ENCODE results near the gene POLR3F. TPM values are rescaled to one million over a fixed set of nuclear protein-coding genes. Genes with fewer than 3 reads are reported as not detected.

Gene POLR3F
- total and polyA plus RNA-seq, 12 donors, result 6.5 to 10.1 (median 7.7) TPM

GRCh38 chr20:18529041-18529440 is 61.9 kb downstream of the POLR3F start:
- ATAC-seq, result no peak
- Histone ChIP-seq H3K4me1 (no peaks in the 10 kb centered on the region), H3K27me3 (no peaks in the 10 kb centered on the region), H3K4me3 (no peak overlapping the region), H3K9me3 (no peaks in the 10 kb centered on the region), H3K27ac (no peak overlapping the region), H3K36me3 (peaks cover 3 to 100% (median 79%) of the 10 kb centered on the region in 9 donors)
- DNase-seq, result no peak
- TF ChIP-seq CTCF (IDR thresholded peaks at IDR 0.05), result no peak
- intact Hi-C loops (cut with DNase I), result no loop called here

DNA sequence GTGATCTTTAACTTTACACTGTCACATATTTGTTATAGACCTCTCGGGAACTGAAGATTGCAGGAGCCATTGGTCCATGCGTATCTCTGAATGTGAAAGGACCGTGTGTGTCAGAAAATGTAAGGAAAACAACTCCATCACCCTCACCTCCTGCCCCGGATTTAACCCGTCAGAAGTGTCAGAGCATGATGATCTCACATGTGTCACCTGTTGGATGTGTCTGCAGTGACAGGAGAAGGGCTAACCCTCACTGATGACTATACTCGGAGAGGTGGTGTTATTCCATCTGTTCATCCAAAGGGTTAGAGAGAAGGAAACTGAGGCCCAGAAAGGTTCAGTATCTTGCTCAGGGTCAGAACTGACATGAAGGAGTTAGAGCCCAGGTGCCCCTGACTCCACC is 65.4 kb downstream of the POLR3F start:
- Histone ChIP-seq H3K9me3 (no peaks in the 10 kb centered on the region), H3K36me3 (peaks cover 0 to 99% (median 67%) of the 10 kb centered on the region in 9 donors), H3K4me3 (no peak overlapping the region), H3K27me3 (no peaks in the 10 kb centered on the region), H3K4me1 (no peaks in the 10 kb centered on the region), H3K27ac (no peak overlapping the region)
- intact Hi-C loops (cut with DNase I), result no loop called here
- no peak for TF ChIP-seq CTCF (IDR thresholded peaks at IDR 0.05)
- 81 to 90% methylated on average over 6 of the region's 6 CpGs for WGBS, 2 donors
- no peak for DNase-seq
- ATAC-seq, result no peak

DNA sequence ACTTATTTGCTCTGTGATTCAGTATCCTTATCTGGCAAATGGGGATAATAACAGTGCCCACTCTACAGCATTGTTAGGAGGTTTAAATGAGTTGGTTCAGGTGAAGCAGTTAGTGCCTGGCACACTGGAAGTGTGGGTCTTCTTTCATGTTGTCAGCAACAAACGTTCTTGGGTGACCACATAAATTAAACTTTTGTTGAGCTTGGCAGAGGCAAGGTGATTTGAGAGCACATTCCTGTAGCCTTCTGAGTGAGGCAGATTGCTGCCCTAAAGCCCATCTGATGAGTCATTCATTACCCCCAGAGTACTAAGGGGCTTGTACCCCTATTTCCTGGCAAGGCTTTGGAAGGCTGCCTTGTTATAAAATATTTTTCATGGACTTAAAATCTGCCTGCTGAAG is 66.3 kb downstream of the POLR3F start:
- no peak overlapping the region for H3K27ac ChIP-seq
- no peaks in the 10 kb centered on the region for H3K27me3 ChIP-seq
- TF ChIP-seq CTCF (IDR thresholded peaks at IDR 0.05), result no peak
- H3K36me3 ChIP-seq, result peaks cover 0 to 98% (median 60%) of the 10 kb centered on the region in 9 donors
- intact Hi-C loops (cut with DNase I), result no loop called here
- WGBS, 2 donors, result 62 to 74% methylated on average over 1 of the region's 1 CpG
- no peak for DNase-seq
- ATAC-seq, result no peak
- no peak overlapping the region for H3K4me3 ChIP-seq
- no peaks in the 10 kb centered on the region for H3K4me1 ChIP-seq
- no peaks in the 10 kb centered on the region for H3K9me3 ChIP-seq

DNA sequence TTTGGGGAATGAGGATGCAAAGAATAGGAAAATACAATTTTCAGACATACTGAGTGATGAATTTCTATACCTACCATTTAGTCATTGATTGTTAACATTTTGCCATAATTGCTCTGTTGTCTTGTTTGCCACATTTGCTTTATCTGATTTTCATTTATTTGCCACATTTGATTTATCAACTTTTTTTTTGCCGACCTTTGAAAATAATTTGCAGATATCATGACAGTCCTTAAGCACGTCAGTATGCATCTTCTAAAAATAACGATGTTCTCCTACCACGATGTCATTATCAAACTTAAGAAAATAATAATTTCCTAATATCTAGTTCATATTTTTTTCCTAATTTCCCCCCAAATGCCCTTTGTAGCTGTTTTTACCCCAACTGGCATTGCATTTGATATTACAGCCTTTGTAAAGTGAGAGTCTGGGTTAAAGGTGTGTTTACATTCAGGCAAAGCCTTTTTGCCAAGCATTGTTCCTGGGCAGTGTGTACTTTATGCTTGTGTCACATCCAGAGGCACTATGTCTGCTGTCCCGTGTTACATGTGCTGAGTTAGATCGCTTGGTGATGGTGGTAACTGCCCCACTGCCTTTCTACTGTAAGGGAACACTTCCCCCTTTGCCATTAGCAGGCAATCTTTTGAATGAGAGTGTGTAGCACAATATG is 66.9 kb downstream of the POLR3F start:
- no peak for DNase-seq
- Histone ChIP-seq H3K27ac (no peak overlapping the region), H3K4me1 (no peaks in the 10 kb centered on the region), H3K4me3 (no peak overlapping the region), H3K36me3 (peaks cover 0 to 98% (median 56%) of the 10 kb centered on the region in 9 donors), H3K9me3 (no peaks in the 10 kb centered on the region), H3K27me3 (no peaks in the 10 kb centered on the region)
- ATAC-seq, result no peak
- 85 to 87% methylated on average over 6 of the region's 6 CpGs for WGBS, 2 donors
- TF ChIP-seq CTCF (IDR thresholded peaks at IDR 0.05), result no peak
- intact Hi-C loops (cut with DNase I), result no loop called here

Small RNAs within 50 kb of the gene (microRNA-seq; reads per million reads assigned to microRNA genes)
- gene MIR3192, result 0.60 to 1.0 reads per million in 2 donors

Other genes starting within 250 kb of the POLR3F start
- gene ZNF133, start 178.9 kb upstream of the POLR3F start, total RNA-seq, result 1 to 10 TPM; 4.9 to 7.2 (median 5.6) TPM
- gene ZNF133, start 178.9 kb upstream of the POLR3F start, polyA plus RNA-seq, result 10 to 100 TPM in 1 of 2 donors, 1 to 10 TPM in 1; 7.2 to 16.6 TPM
- 1 to 10 TPM in 3 of 10 donors, under 1 TPM in 7; 0.35 to 1.7 (median 0.83) TPM for gene DZANK1, start 360 bp upstream of the POLR3F start, total RNA-seq
- gene DZANK1, start 360 bp upstream of the POLR3F start, polyA plus RNA-seq, result 1 to 10 TPM in 1 of 2 donors, under 1 TPM in 1; 0.78 to 1.3 TPM
- 10 to 100 TPM in 1 of 10 donors, 1 to 10 TPM in 9; 4.7 to 10.3 (median 6.8) TPM for gene RBBP9, start 29.8 kb downstream of the POLR3F start, total RNA-seq
- gene RBBP9, start 29.8 kb downstream of the POLR3F start, polyA plus RNA-seq, result 1 to 10 TPM; 1.8 to 3.2 TPM
- gene SEC23B, start 40.5 kb downstream of the POLR3F start, total RNA-seq, result 10 to 100 TPM in 9 of 10 donors, 1 to 10 TPM in 1; 7.5 to 20.5 (median 10.9) TPM
- 10 to 100 TPM in 1 of 2 donors, 1 to 10 TPM in 1; 2.6 to 10.4 TPM for gene SEC23B, start 40.5 kb downstream of the POLR3F start, polyA plus RNA-seq
- gene SMIM26, start 100.0 kb downstream of the POLR3F start, total RNA-seq, result 100 to 1,000 TPM in 6 of 10 donors, 10 to 100 TPM in 4; 80.7 to 119 (median 105) TPM
- gene SMIM26, start 100.0 kb downstream of the POLR3F start, polyA plus RNA-seq, result 100 to 1,000 TPM; 145 to 180 TPM
- 10 to 100 TPM; 11.0 to 21.7 (median 14.3) TPM for gene DTD1, start 120.7 kb downstream of the POLR3F start, total RNA-seq
- 10 to 100 TPM in 1 of 2 donors, 1 to 10 TPM in 1; 5.2 to 31.9 TPM for gene DTD1, start 120.7 kb downstream of the POLR3F start, polyA plus RNA-seq